Inferior parietal cortex (tissue), 1 donor: ENCODE measurements around the gene CTAGE15.
"Not testable (repeated sequence)": the region's sequence is repeated elsewhere in the genome, so short reads cannot be mapped to it uniquely, and the experiment has no call there.

Experiments
- DNase-seq: peaks from one replicate; pipeline ENCODE4 v3.0.0-alpha.2; 2016; ENCODE audit errors: extremely low spot score

The CTAGE15 gene, protein sequence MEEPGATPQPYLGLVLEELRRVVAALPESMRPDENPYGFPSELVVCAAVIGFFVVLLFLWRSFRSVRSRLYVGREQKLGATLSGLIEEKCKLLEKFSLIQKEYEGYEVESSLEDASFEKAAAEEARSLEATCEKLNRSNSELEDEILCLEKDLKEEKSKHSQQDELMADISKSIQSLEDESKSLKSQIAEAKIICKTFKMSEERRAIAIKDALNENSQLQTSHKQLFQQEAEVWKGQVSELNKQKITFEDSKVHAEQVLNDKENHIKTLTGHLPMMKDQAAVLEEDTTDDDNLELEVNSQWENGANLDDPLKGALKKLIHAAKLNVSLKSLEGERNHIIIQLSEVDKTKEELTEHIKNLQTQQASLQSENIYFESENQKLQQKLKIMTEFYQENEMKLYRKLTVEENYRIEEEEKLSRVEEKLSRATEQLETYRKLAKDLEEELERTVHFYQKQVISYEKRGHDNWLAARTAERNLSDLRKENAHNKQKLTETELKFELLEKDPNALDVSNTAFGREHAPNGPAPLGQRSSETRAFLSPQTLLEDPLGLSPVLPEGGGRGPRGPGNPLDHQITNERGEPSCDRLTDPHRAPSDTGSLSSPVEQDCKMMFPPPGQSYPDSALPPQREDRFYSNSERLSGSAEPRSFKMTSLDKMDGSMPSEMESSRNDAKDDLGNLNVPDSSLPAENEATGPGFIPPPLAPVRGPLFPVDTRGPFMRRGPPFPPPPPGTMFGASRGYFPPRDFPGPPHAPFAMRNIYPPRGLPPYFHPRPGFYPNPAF

DNA sequence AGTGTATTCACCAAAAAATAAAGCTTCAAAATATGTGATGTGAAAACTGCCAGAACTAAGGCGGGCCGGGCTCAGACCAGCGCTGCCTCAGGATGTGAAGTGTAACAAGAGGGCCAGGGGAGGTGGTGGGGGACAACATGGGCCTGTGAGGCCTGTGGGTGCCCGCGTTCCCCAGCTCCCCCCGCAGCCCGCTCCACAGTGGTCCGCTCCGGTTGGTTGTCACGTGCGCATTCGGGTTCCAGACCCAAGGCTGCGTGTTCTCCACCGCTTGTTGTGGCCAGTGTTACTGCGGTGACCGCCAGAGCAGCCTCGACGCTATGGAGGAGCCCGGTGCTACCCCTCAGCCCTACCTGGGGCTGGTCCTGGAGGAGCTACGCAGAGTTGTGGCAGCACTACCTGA, at the start of gene CTAGE15:
Gene CTAGE15 (plus strand): TSS at position 301 of the 400 bp plus-strand sequence. CDS start 17 bp downstream, at position 318.
- not testable (repeated sequence) for DNase-seq

DNA sequence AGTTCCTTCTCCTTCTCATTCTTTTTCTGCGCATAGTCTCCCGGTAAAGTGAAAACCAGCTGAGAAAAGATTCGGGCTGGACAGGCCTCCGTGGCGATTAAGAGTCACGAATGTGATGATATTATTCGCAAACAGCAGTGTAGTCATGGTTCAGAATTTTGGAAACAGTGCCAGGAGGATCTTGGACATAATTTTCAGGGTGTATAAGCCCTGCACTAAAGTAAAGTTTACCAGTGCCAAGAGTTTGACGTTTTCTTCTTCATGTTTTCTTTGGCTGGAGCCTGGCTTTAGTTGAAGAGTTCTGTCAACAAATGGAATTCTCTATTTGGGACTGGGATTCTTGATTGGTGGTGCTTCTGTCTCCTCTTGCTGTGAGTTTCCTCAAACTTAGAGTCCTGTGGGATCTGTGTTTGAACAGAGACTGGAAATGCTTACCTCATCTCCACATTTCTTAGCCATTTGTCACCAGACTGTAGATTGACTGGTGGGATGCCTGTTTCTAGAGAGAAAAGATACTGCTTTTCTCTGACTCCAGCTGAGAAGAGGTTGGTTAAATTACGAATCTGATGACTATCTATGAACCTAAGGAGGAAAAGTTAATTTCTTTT, 49.2 kb upstream of the CTAGE15 start:
- DNase-seq, result not testable (repeated sequence)

DNA sequence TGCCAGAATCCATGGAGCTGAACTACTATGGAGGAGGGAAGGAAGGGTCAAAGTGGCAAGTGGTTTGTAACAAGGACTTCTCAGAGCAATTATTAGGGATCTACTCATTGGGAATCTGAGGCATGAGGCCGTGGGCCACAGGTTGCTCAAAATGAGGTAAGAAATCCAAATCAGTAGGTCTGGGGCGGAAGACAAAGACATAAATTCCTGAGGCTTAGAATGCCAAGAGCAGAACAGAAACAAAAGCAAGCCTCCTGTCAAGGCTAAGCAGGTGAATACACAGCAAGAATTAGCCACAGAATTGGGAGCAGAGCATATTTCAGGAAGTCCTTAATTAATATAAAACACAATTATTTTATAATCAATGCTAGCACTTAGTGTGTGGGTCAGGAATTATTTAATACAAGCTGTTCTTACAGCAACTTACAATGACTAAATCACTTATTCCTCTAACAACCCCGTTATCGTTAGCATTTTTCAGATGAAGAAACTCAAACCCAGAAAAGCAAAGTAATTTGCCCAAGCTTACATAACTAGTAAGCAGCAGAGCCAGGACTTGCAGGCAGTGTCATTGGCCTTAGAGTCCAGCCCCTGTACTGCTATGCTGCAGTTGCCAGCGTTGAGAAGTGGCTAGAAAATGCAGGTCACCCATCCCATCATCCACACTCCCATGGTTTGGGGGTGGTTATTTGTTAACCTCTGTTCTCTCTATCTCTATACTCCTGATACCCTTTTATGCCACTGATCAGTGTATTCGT, 40.3 kb upstream of the CTAGE15 start:
- not testable (repeated sequence) for DNase-seq

DNA sequence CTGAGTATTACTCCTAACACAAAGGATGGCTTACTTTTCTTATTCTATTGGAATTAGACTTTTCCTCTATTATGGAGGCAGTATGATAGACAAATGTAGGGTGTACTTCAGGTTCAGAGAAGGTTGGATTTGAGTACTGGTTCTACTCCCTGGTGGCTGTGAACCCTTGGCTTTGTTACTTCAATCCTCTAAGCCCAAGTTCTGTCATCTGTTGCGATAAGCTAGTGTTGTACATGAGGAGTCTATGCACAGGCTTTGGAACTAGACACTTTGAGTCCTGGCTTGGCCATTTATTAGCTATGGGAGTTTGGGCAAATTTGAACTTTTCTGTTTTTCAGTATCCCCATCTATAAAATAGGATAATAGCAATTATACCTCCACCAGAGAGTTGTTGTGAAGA, 39.7 kb upstream of the CTAGE15 start:
- not testable (repeated sequence) for DNase-seq

DNA sequence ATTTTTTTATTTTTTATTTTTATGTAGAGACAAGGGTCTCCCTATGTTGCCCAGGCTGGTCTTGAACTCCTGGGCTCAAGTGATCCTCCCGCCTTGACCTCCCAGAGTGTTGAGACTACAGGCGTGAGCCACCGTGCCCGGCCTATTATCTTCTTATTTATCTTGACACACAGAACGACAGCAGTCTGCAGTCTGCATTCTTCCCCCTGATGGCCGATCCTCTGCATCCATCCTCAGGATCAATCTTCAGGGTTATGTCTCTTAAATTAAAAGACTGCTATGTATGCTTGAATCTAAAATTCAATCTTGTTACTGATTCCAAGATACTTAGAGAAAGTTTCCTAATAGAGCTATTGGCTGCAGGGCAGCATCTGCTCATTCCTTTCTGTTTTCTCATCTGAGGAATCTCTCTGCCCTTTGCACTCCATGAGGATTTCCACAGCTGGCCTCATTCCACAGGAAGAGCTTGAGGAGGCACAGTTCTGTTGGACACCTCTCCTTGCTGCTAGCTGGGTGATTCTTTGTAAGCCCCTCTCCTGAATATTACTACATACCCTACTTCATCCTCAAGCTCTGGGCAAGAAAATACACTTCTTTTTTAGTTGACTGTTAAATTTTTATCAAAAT, 38.3 kb upstream of the CTAGE15 start:
- DNase-seq, result not testable (repeated sequence)

DNA sequence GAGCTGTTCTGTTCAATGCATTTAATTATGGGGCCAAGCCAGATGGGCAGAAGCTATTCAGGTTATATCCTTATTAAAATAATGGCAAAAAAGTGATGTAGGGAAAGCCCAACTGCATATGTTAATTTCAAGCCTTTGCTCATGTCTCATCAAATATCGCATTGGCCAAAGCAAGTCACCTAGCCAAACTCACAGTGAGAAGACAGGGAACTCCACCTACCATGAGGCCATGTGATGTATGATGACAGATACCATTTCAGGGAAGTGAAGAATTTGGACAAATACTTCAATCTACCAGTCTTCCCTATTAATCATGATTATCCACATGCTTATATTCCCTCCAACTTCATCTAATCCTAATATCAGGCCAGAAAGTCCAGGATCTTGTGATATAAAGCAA, 35.2 kb upstream of the CTAGE15 start:
- DNase-seq, result not testable (repeated sequence)

DNA sequence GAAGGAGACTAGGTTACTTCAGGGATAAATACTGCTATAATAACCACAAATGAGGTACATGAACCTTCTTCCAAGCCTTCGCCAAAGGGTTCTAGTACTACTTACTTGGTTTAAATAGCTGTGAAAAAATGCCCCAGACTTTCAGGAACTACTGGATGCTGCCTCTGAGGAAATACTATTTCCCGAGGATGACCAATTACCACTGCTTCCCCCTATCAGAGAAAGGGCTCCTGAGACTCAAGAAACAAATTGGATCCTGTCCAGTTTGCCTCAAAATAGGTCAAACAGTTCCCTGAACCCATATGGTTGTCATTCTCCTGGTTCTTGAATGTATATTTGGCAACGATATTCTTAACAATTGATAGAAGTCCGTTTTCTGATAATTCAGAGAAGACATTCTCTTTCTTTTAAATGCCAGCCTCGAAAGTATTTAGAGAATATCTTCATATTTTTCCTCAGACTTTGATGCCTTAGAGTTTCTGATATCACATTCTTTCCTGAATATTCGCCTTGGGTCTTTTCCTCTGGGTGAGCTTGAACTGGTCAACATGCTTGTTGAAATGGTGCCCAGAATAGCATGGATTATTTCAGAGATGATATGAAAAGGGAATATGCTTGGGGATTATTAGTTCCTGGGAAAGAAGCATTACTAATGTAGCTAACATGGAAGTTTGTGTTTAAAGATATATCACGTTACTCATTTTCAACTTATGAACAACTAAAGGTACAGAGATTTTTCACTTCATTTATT, 28.1 kb upstream of the CTAGE15 start:
- not testable (repeated sequence) for DNase-seq

DNA sequence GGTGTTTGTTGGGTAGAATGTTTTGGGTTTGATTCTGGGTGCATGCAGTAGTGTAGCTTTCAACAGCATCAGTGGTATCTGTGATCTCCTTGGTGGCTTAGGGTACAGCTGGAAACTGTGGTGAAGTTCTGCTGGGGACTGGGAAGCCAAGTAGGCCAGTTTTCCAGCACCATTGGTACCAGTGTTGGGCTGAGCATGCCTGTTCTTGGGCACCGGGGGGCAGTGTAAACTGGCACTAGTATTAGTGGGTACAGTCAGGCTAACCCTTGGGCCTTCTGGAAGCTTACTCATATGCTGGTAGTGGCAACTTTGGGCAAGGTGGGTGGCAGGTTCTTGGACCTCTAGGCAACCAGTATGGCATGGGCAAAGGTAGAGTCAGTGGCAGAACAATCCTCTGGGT, 15.6 kb upstream of the CTAGE15 start:
- DNase-seq, result not testable (repeated sequence)

DNA sequence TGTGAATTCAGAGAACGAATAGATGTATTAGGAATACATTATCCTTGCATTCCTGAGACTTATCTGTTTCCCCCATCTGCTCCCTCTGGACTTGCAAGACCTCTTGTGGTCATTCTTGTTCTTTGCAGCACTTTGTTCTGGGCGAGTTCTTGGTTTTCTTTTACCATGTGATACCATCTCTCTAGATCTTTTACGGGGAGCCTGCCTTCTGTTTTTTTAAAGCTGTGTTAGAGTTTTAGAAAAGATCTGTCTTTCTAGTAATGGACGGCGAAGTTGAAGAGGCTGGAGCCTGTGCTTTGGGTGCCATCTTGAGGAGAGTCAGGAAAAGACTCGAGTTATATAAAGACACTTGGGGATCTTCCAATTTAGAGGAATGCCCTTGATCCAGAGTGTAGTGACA, 8.3 kb upstream of the CTAGE15 start:
- not testable (repeated sequence) for DNase-seq

DNA sequence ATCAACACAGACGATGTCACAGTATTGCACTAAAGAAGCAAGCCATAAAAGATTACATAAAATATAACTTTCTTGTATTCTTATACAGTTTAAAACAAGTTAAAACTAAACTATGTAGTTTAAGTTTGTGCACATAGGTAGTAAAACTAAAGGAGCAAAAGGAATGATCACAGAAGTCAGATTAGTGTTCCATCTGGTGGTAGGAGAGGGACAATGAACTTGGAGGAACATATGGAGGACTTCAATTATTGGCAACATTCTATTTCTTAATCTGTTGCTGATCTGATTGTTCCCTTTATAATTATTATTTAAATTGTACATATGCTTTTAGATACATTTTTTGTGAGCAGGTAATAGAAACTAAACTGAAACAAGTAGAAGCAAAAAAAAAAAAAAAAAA, 5.6 kb upstream of the CTAGE15 start:
- not testable (repeated sequence) for DNase-seq

DNA sequence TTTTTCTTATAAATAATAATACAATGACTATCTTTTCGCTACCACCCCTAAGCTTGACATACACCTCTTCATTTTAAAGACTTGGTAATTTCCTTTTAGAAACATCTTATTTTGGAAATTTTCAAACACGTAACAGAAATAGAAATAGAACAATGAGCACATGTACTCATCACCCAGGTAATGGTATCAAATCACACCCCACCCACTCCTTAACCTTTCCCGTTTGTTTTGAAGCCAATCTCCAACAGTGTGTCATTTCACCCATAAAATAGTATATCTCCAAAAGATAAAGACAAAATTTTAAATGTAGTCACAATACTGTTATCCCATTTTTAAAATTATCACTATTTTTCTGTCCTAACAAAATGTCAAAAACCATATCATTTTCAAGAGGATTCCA, 16.6 kb downstream of the CTAGE15 start:
- not testable (repeated sequence) for DNase-seq

DNA sequence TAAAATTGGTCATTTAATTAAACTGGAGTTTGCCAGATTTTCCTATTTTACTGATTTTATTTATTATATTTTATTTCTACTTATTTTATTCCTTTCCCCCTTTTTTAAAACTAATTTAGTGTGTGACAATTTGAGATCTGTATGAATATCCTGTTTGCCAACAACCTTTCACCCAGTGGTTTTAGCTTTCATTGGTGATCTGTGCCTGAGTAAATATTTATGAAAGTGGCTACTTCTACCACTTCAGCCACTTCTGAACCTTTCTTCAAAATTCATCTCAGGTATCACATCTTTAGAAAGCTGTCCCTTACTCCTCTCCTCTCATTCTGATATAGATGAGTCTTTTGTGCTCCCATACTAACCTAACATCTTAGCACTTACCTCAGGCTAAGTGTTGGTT, 18.3 kb downstream of the CTAGE15 start:
- DNase-seq, result not testable (repeated sequence)

DNA sequence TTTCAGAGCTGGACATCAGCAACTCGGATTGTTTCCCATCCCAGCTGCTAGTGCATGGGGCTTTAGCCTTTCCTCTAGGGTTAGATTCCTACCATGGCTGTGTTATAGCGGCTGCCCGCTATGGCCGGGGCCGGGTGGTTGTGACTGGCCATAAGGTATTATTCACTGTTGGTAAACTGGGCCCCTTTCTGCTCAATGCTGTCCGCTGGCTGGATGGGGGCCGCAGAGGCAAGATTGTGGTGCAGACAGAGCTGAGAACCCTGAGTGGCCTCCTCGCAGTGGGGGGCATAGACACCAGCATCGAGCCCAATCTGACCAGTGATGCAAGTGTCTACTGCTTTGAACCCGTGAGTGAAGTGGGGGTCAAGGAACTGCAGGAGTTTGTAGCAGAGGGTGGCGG, 26.5 kb downstream of the CTAGE15 start:
- DNase-seq, result not testable (repeated sequence)

DNA sequence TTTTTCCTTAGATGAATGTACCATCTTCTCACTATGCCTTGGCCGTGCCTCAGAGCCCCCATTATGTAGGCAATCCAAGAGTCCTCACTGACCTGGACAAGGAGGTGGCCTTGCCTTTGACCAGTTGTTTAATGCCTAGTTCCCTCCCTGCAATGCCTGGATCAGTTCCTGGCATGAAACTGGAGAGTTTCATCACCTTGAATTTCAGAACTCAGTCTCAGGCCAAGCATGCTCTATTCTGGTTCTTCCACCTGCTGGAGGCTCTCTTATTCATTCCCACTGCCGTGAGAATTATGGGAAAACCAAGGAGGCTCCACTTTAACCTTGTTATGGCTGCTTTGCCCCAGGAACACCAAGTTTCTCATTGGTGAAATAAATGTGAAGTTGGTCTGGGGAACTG, 31.9 kb downstream of the CTAGE15 start:
- not testable (repeated sequence) for DNase-seq

DNA sequence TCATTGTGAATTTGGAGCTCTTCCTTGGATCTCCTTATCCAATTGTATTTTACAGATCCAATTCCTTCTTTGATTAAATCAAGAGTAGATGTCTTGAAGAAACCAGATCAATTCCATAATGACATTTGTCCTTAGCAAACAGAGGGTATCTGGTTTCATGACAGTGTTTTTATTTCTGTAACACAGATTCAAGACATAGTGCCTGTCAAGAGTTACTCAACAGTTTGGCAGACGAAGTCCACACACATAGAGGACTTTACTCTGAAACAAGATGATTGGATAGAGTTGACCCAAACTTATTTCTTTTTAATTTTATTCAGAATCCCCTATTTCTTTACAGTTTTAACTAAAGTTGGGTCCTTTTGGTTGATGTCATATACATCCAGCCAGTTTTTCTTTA, 34.5 kb downstream of the CTAGE15 start:
- not testable (repeated sequence) for DNase-seq

DNA sequence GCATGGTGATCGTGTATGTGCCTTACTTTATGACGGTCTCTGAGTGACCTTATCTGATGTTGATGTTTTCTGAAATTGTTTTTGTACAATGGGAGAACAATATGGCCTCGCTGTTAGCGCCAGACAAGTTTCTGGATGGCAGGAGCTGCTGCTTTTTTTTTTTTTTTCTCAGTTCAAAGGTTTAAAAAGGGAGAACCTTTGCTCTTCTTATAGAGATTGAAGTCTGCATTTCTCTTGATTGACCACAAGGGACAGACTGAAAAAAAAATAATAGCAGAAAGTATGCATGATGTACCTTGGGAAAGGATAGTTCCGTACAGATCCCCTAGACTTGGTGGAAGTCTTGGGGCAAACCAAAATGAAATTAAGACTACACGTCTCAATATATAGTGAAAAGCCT, 43.9 kb downstream of the CTAGE15 start:
- DNase-seq, result peak; percentile 0

DNA sequence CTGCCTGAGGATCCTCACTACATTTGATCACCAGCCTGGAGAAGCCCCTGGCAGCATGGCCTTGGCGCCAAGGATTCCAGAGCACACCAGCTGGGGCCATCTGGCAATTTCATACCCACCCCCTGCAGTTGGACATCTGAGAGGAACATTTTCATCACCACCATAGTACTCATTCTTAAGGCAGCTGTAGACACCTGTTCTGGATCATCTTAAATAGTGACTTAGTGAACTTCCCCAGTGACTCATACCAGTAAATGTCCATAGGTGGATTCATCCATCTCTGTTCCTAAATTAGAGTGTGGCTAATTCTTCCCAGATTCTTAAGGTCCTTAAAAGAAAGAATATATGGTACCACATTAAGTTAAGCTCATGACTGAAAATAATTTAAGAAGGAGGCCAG, 45.6 kb downstream of the CTAGE15 start:
- not testable (repeated sequence) for DNase-seq

DNA sequence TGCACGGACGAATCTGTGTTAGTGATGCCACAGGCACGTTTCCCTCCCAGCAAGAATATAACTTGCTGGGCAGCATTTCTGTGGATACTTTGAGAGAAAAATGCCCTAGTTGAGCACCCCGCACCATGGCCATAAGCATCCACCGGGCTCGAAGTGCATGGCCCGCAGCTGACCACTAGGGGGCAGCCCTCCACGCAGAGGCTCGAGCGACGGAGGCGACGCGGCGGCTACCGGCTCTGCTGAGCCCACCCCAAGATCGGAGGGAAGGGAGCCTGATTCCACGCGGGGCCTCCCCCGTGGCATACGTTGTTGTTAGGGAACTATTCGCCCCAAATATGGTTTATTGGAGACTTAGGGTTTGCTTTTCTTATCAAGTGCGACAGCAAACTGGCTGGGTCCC, 48.5 kb downstream of the CTAGE15 start:
- DNase-seq, result not testable (repeated sequence)

DNA sequence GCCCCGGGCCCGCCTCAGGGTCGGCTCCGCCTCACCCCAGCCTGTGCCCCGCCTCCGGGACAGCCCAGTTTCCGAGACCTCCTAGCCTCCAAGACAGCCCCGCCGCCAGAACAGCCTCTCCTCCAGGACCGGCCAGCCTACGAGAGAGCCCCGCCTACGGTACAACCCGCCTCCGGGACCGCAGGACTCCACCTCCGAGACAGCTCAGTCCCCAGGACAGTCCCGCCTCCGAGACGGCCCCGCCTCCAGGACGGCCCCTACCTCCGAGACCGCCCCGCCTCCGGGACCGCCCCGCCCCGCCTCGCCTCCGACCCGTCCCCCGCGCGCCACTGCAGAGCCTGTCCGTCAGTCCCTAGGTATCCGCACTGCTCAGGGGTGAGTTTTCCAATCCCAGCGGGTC, 49.0 kb downstream of the CTAGE15 start, which contains the start of gene TCAF2:
Gene TCAF2 (plus strand): TSS at position 329 of the 400 bp plus-strand sequence.
- DNase-seq, result not testable (repeated sequence)

DNA sequence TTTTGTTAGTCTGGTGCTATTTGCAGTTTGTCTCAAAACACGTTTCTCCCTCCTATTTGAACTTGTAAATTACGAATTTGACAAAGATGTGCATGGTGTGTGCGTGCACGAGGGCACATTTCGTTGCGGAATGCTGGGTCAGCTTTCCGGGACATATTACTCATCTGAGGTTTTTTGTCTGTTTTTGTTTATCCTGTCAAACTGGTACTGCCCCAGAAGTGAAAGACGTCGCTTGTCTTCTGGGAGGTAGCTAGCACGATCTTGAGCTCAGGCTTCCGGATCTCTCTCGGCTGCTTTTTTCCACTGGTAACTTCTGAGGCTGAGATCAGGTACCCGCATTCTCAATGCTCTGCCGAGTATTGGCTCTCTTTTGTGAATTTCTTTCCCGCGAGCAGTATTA, 49.6 kb downstream of the CTAGE15 start:
- DNase-seq, result not testable (repeated sequence)
